Activated naive CD4-positive, alpha-beta T cell treated with Interleukin-2 at 50 U/mL for 16 hours (primary cell): ENCODE results near the gene KTN1.

Source experiments
- DNase-seq: peaks from one replicate; pipeline ENCODE4 v3.0.0-alpha.2; 2020

The KTN1 gene

GRCh38 chr14:55579724-55580469, at the start of gene KTN1:
Gene KTN1 (plus strand): TSS chr14:55580207. CDS start chr14:55612049, 31,842 bp downstream.
- DNase-seq = peak; percentile 86

DNA sequence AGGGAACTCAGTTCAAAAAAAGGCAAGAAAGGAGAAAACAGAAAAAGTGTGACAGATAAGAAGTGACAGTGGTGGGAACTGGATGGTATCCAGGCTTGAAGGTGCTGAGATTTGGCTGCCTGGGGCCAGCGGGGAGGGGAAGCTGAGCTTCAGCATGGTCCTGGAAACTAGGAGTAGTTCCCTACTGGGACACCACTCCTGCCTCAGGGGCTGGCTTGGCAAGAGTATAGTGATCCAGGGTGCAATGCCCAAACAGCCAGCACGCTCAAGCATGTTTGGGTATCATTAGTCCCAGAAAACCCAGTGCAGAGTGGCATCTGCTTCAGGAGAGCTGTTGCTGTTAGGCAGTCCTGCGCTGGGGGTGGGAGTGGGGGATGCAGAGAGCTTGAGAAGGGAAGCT, 49.5 kb upstream of the KTN1 start:
- DNase-seq = no peak

- no peak for DNase-seq
Measured at GRCh38 chr14:55532645-55533344, 47.2 kb upstream of the KTN1 start.

DNA sequence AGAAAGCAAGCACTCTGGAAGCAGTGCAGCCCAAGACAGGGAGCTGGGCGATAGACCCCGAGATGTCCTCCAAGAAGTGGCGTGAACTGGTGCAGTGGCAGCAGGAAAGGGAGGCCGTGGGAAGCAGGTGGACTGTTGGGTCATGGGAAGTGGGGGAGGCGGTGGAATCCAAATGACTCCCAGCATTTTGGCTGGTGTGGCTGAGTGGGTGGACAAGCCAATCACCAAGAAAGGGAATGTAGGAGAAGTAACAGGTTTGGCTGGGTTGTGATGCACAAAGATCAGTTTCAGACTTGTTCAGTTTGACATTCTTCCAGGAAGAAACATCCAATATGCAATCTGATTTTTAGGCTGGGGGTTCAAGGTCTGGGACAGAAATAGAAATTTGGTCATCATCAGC, 46.0 kb upstream of the KTN1 start:
- no peak for DNase-seq

DNA sequence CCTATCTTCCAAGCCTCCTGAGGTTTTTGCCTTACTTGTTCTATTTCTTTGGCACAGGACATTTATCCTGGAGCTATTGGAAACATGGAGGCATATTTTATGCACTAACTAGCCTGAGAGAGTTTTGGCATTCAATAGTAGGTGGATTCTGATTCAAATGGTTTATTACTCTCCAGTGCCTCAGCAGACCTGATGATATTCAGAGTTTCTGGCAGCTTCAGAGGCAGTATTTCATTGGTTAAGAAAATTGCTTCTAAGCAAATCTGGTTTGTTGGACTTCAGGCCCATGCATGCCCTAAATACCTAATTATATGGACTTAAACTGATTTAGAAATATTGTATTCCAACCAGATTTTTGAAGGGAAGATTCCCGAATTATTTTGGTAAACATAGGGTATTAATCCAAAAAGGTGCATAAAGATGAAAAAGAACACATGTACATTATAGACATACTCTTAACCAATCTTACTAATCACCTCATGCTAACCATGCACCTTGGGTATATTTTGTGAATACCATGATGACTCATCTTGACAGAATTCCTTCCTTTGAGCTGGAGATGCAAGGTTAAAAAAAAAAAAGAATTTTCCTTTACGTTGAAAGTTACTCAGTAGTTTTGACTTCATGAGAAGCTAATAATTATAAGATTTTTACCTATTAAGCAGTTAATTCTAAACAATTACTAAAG, 44.3 kb upstream of the KTN1 start:
- DNase-seq = no peak

DNA sequence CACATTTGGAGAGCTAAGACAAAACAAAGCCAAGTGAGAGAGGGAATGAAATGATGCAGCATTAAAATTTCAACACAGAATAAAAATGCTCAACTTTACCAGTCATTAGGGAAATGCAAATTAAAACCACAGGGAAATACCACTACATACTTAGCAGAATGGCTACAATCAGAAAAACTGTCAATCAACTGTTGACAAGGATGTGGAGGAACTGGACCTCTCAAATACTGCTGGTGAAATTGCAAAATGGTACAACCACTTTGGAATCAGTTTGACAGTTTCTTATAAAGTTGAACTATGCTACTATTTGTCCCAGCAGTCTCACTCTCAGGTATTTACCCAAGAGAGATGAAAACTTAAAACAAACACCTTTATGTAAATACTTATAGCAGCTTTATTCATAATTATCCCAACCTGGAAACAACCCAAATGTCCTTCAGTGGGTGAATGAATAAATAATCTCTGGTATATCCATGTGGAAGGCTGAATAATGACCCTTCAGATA, 43.8 kb upstream of the KTN1 start:
- no peak for DNase-seq

- DNase-seq = no peak
Measured at GRCh38 chr14:55537782-55538181, 42.2 kb upstream of the KTN1 start.

- no peak for DNase-seq
Measured at GRCh38 chr14:55539975-55540374, 40.0 kb upstream of the KTN1 start.

GRCh38 chr14:55540847-55541773, 38.9 kb upstream of the KTN1 start:
- no peak for DNase-seq

GRCh38 chr14:55545779-55546178, 34.2 kb upstream of the KTN1 start:
- no peak for DNase-seq

GRCh38 chr14:55546212-55546874, 33.7 kb upstream of the KTN1 start:
- DNase-seq = no peak

DNA sequence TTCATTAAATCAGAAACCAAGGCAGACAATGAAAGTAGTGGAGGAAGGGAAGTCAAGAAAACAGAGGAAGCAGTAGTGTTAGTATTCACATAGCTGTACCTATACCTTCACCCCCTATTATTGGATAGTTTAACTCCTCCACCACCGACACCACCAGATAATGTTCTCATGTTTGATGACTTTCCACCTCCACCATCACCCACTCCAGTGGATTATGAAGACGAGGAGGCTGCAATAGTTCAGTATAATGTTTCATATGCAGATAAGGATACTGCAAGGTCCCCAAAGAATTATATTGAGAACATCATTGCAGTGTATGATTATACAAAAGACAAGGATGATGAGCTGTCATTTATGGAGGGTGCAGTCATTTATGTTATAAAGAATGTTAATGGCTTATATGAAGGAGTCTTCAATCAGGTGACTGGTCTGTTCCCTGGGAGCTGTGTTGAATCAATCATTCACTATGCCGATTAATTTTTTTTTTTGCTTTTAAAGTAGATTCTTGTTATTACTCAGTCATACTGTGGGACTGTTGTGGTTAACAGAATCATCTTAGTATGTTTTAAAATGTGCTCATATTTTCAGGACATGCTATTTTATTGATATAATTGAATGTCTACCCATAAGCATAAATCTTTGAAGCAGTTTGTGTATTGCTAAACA, 32.2 kb upstream of the KTN1 start:
- no peak for DNase-seq

- no peak for DNase-seq
Measured at GRCh38 chr14:55553791-55554190, 26.2 kb upstream of the KTN1 start.

GRCh38 chr14:55556929-55557623, 22.9 kb upstream of the KTN1 start:
- no peak for DNase-seq

GRCh38 chr14:55562135-55562534, 17.9 kb upstream of the KTN1 start:
- no peak for DNase-seq

GRCh38 chr14:55568618-55569017, 11.4 kb upstream of the KTN1 start:
- DNase-seq = no peak

GRCh38 chr14:55571125-55571889, 8.7 kb upstream of the KTN1 start:
- no peak for DNase-seq

GRCh38 chr14:55572578-55572977, 7.4 kb upstream of the KTN1 start:
- DNase-seq = no peak

DNA sequence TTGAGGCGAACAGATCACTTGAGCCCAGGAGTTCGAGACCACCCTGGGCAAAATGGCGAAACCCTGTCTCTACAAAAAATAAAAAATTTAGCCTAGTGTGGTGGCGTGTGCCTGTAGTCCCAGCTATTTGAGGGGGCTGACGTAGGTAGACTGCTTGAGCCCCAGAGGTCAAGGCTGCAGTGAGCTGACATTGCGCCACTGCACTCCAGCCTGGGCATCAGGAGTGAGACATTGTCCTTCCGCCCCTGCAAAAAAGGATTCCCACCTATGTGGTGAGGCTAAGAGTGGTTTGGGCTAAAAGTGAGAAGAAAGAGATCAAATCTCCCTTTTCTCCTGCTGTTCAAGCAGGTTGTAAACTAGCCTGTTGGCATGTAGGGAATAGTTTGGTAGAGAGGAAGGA, 5.0 kb upstream of the KTN1 start:
- no peak for DNase-seq

DNA sequence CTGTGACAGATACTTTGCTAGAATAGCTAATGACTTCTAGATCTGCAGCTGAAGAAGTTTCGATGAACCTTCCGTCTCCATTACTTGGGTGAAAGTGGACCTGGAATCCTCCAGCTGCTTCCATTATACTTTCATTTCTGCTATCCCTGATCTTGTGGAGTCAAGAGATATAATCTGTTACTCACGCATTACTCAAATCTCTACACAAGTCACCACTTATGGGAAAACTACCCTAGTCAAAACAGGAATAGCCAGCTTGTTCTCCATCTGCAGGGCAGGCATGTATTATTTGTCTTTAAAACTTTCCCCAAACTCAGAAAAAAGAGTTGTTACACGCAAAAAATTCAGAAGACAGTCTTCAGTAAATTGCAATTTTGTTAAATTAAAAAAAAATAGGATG, 2.8 kb upstream of the KTN1 start:
- DNase-seq = no peak
